K562 (cell line): Measurements from ENCODE around the gene CCR9. TPM values are rescaled to one million over a fixed set of nuclear protein-coding genes. Genes with fewer than 3 reads are reported as not detected.
A peak's percentile ranks its signal among the peaks of the same experiment; 100 is the strongest.

Source experiments
- CHD2 ChIP-seq: IDR thresholded peaks from 2 replicates; pipeline ENCODE4 v1.6.1; 2011; ENCODE audit warnings: low read depth, low read length
- COPS2 ChIP-seq: fragments of 450-650 bp; conservative IDR thresholded peaks from 2 replicates; pipeline ENCODE4 v1.6.1; 2016; ENCODE audit warnings: mild to moderate bottlenecking, moderate library complexity
- DMBX1 ChIP-seq: fragments of 250-450 bp; sonication (Bioruptor Pico); IDR thresholded peaks from 2 replicates; pipeline ENCODE4 v1.8.0; 2022; ENCODE audit warnings: inconsistent platforms, mild to moderate bottlenecking, moderate library complexity, borderline replicate concordance
- E2F8 ChIP-seq: fragments of 450-650 bp; IDR thresholded peaks from 2 replicates; pipeline ENCODE4 v1.7.1; 2018; ENCODE audit warnings: mild to moderate bottlenecking, low read depth; ENCODE audit not compliant: partially characterized antibody
- FOXO4 ChIP-seq: fragments of 450-650 bp; formaldehyde crosslinking; IDR thresholded peaks from 2 replicates; pipeline ENCODE4 v1.4.0; 2020; ENCODE audit warnings: mild to moderate bottlenecking, moderate library complexity
- GTF2E2 ChIP-seq: fragments of 200-800 bp; sonication (Bioruptor generic); IDR thresholded peaks from 2 replicates; pipeline ENCODE4 v1.6.1; 2016; ENCODE audit warnings: missing genetic modification characterization, missing compliant biosample characterization
- HCFC1 ChIP-seq: IDR thresholded peaks from 2 replicates; pipeline ENCODE4 v1.6.1; 2012; ENCODE audit warnings: low read depth, low read length, improper control_type of control experiment
- KAT8 ChIP-seq: fragments of 450-650 bp; IDR thresholded peaks from 2 replicates; pipeline ENCODE4 v1.6.1; 2016; ENCODE audit warnings: low read depth, mild to moderate bottlenecking
- KDM1A ChIP-seq, 2 experiments: fragments of 450-650 bp; IDR thresholded peaks; 2 replicates each; pipeline ENCODE4 v1.6.1; 2016; ENCODE audit warnings: mild to moderate bottlenecking in 2 of 2
- LCOR ChIP-seq: sonication (generic); formaldehyde crosslinking; IDR thresholded peaks from 2 replicates; pipeline ENCODE4 v1.8.0; 2022; ENCODE audit warnings: mild to moderate bottlenecking, missing genetic modification reagents
- MYC ChIP-seq, 2 experiments: fragments of 250-450 bp in 1 of 2; sonication (Bioruptor Pico) in 1 of 2; IDR thresholded peaks; 2 replicates each; pipeline versions ENCODE4 v1.5.1 to v1.6.1; 2012 to 2021; ENCODE audit warnings: low read depth in 2 of 2, borderline replicate concordance in 1 of 2, improper control_type of control experiment in 1 of 2, low read length in 1 of 2, mild to moderate bottlenecking in 1 of 2, moderate library complexity in 1 of 2
- NCOA1 ChIP-seq: fragments of 450-650 bp; IDR thresholded peaks from 2 replicates; pipeline ENCODE4 v1.6.1; 2016; ENCODE audit warnings: low read depth
- PCBP2 ChIP-seq: fragments of 200-400 bp; formaldehyde crosslinking; IDR thresholded peaks from 2 replicates; pipeline ENCODE4 v1.6.1; 2018; ENCODE audit warnings: low read length, low read depth, mild to moderate bottlenecking, moderate library complexity; ENCODE audit not compliant: poor library complexity, severe bottlenecking
- PTRF ChIP-seq: fragments of 450-650 bp; IDR thresholded peaks from 2 replicates; pipeline ENCODE4 v1.6.1; 2016; ENCODE audit warnings: mild to moderate bottlenecking, missing genetic modification characterization, missing compliant biosample characterization
- PTTG1 ChIP-seq: fragments of 450-650 bp; IDR thresholded peaks from 2 replicates; pipeline ENCODE4 v1.6.1; 2016; ENCODE audit warnings: low read depth, mild to moderate bottlenecking, missing genetic modification characterization, missing compliant biosample characterization
- RFX1 ChIP-seq: fragments of 450-650 bp; IDR thresholded peaks from 2 replicates; pipeline ENCODE4 v1.6.1; 2016; ENCODE audit warnings: mild to moderate bottlenecking, moderate library complexity
- SMARCC2 ChIP-seq: fragments of 450-650 bp; IDR thresholded peaks from 2 replicates; pipeline ENCODE4 v1.6.1; 2017; ENCODE audit warnings: antibody characterized with exemption, moderate library complexity, mild to moderate bottlenecking, low read depth
- TBL1XR1 ChIP-seq, 2 experiments: IDR thresholded peaks; 2 replicates each; pipeline ENCODE4 v1.6.1; 2012; ENCODE audit warnings: improper control_type of control experiment in 2 of 2, low read length in 2 of 2, mild to moderate bottlenecking in 1 of 2
- TCF3 ChIP-seq: sonication (generic); formaldehyde crosslinking; IDR thresholded peaks from 2 replicates; pipeline ENCODE4 v1.4.0; 2020; ENCODE audit warnings: mild to moderate bottlenecking, missing genetic modification reagents
- ZNF449 ChIP-seq: fragments of 250-450 bp; sonication (Bioruptor Pico); IDR thresholded peaks from 2 replicates; pipeline ENCODE4 v1.8.0; 2022; ENCODE audit warnings: moderate library complexity, mild to moderate bottlenecking, inconsistent platforms
- polyA plus RNA-seq, 8 experiments: library from polyadenylated mRNA; depleted of rRNA in 4 of 8; stranded (reverse) in 5 of 8; unstranded in 3 of 8; fragments of >200 nt; fragmentation: Nextera tagmentation in 2 of 8; fragmentation: Illumina TruSeq in 1 of 8; extraction: Ambion mirVana in 2 of 8; extraction: Trizol in 1 of 8; gene quantifications; 2 replicates each; pipeline versions ENCODE4 v1.2.1 to v1.2.3, GENCODE V29; 2011 to 2014; ENCODE audit warnings: inconsistent platforms in 1 of 8, missing spikeins in 1 of 8
- total RNA-seq, 7 experiments: library from RNA; depleted of rRNA in 6 of 7; stranded (reverse); fragments of >200 nt in 6 of 7; fragmentation: Illumina TruSeq in 2 of 7; extraction: Trizol in 2 of 7; gene quantifications; 2 replicates each; pipeline versions ENCODE4 v1.2.1 to v1.2.3, GENCODE V29; 2011 to 2021; ENCODE audit warnings: low replicate concordance in 1 of 7

The CCR9 gene
- total and polyA plus RNA-seq, 9 of the 15 experiments (the other 6 are each of a cell fraction or from before 2014, with no cell fraction given): not detected

GRCh38 chr3:45858809-45859543, 27.4 kb upstream of the CCR9 start (continued):
- TF ChIP-seq E2F8: no peak
- no peak for TF ChIP-seq RFX1
- peak in 1 of 2 experiments; percentile 74; a peak in 2 of 4 replicates for TF ChIP-seq TBL1XR1 (IDR thresholded peaks at IDR 0.05; ENCODE audit: low read length in 2 of 2)
- TF ChIP-seq KAT8: no peak
- 0 out of 2 replicates have a peak, but pooled peaks have one; percentile 50 for TF ChIP-seq ZNF449
- peak; percentile 65; the same call in 1 of the 2 replicates for TF ChIP-seq LCOR (CRISPR knock-in tag)
- TF ChIP-seq PTTG1 (tag): no peak
- TF ChIP-seq COPS2: no peak
- peak; percentile 54 to 70 for TF ChIP-seq KDM1A (IDR thresholded peaks at IDR 0.05)
- TF ChIP-seq FOXO4 (CRISPR knock-in tag): no peak
- no peak for TF ChIP-seq GTF2E2 (tag)
- TF ChIP-seq PCBP2: no peak
- 0 out of 2 replicates have a peak, but pooled peaks have one; percentile 17 for TF ChIP-seq DMBX1 (CRISPR knock-in tag)
- no peak for TF ChIP-seq CHD2
- peak; percentile 64; the same call in 1 of the 2 replicates for TF ChIP-seq SMARCC2
- TF ChIP-seq TCF3 (CRISPR knock-in tag): peak; percentile 96
- 0 out of 2 replicates have a peak, but pooled peaks have one; percentile 20 for TF ChIP-seq MYC (IDR thresholded peaks at IDR 0.05; ENCODE audit: low read depth, low read length)
- TF ChIP-seq MYC (CRISPR knock-in tag; IDR thresholded peaks at IDR 0.05; ENCODE audit: borderline replicate concordance, low read depth): no peak
- TF ChIP-seq NCOA1: peak; percentile 37; the same call in 1 of the 2 replicates
- no peak for TF ChIP-seq PTRF (tag)
- TF ChIP-seq HCFC1: no peak
